Karpas-422 (cell line): ENCODE data around the gene DPM1. TPM values are rescaled to one million over a fixed set of nuclear protein-coding genes. Genes with fewer than 3 reads are reported as not detected.

Source experiments
- total RNA-seq: library from RNA; depleted of rRNA; stranded (reverse); fragments of >200 nt; shearing (Covaris generic); gene quantifications from 2 replicates; pipeline ENCODE4 v1.2.3, GENCODE V29; 2014; ENCODE audit warnings: low replicate concordance; rRNA removed

The DPM1 gene
- total RNA-seq, 1 experiment from 2014 or later: 67.2 TPM

Other genes with a start within 250 kb of the DPM1 start
- 2.6 and 5.9 TPM in 2 replicates for gene PARD6B, start 227.0 kb downstream of the DPM1 start, total RNA-seq
- 191 and 231 TPM in 2 replicates for gene BCAS4, start 163.5 kb downstream of the DPM1 start, total RNA-seq
- gene ADNP, start 27.1 kb downstream of the DPM1 start, total RNA-seq: 40.1 and 55.5 TPM in 2 replicates
- gene MOCS3, start 286 bp upstream of the DPM1 start, total RNA-seq: 4.8 and 5.5 TPM in 2 replicates
- not detected in 2 replicates for gene KCNG1, start 64.6 kb upstream of the DPM1 start, total RNA-seq